Measurements from ENCODE around the gene PLXDC2.

PLXDC2 gene

GRCh38 chr10:19817231-19817933 is 1.1 kb downstream of the PLXDC2 start:
- no peak for DNase-seq

GRCh38 chr10:19818876-19819275 is 2.6 kb downstream of the PLXDC2 start:
- DNase-seq = no peak

GRCh38 chr10:19819419-19820033 is 3.3 kb downstream of the PLXDC2 start:
- DNase-seq = no peak

DNA sequence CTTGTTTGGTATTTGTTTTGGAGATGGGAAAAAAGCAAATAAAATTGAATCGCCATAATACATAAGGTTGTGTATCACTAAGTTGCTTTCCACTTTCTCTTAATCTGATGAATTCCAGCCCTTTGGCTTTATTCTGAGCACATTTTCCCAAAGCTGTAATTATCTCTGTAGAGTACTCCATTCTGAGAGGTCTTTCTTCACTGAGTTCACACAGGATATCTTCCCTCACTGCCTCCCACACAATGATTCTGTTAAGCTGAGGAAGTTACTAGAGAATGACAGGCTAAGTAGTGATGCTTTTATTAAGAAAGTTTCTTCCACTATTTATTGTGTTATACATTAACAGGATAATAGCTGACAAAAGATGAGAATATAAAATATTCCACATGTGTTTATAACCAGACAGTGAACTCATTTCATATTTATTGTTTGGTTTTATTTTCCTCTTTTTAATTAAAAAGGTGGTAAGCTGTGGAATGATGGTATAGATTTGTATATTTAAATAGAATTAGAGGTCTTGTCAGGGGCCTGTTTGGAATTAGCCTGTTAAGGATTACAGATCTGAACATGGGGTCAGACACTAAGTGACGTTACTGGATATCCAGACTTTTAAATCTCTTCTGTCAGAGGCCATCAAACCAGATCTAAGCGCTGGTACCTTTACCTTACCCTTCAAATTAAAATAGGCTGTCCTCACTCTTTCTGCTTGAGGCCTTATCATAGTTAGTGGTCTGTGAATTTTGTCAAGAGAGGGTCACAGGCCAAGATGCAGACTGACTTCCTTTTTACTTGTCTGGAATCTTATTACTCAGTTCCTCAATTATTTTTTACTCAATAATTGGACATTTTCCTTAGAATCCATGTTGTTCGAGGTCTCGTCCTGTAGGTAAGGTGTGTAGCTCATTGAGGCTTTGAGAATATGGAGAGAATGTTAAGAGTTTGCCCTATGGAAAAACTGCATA is 8.4 kb downstream of the PLXDC2 start:
- no peak for DNase-seq

GRCh38 chr10:19825700-19826099 is 9.5 kb downstream of the PLXDC2 start:
- DNase-seq = no peak

DNA sequence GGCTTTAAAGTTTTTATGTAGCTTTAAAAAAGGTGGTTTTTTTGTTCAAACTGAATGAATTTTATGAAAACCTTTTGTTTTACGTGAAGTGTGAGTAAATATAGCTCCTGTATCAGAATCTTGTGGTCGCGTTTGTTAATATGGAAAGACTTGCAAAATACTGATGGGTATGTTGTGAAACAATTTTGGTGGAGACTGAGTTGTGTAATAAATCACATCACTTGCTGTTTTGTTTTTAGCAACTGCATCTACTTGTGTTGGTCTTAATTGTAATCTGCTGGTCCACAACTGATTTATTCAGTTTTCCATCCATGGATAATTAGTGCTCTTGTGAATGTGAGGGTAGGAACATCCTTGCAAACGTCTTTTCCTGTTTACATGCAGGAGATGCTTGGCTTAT is 10.5 kb downstream of the PLXDC2 start:
- no peak for DNase-seq

DNA sequence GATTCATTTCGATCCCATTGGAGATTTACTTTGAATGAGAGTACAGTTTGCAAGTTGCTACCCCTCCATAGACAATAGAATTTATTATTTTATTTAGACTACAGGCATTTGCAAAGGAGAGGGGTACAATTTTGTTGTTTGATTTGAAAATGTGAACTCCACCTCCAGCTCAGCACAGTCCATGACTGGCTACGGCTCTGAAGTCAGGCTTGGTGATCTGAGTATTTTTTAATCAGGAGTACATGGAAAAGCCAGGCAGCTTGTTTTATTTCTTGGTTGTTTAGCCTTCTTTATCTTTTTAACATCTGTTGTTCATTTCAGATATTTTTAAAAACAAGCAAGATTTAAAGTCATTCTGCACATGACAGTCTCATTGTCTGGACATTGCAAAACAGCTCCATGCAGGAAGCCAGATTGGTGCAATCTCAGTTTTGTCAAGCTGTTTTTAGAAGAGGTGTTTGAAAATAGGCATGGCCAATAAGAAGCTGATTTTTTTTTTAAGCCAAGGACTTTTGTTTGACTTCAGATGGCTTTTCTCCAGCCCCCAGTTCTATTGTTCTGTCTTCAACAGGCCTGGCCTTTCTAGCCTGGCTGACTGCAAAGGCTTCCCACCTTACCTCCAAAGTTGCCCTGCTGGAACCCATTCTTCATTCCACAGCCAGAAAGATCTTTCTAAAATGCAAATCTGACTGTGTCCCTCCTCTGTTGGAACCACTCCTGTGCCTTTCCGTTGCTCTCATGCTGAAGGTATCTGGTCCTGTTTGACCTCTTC is 12.2 kb downstream of the PLXDC2 start:
- no peak for DNase-seq

DNA sequence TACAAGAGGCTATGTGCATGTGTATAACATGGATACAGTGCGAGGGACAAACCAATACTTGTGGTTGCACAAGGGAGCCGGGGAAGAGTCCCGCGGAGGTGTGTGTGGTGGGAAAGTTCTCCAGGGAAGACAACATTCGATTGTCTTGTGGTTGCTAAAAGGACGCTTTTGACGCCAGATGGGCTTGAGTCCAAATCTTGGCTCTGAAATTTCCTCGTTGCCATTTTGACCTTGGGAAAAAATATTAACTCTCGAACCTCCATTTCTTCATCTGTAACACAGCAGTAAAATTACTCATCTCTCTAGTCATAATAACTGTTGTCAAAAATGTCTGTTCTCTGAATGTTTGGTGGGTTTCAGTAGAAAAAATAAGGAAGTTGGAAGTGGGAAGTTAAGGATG is 16.5 kb downstream of the PLXDC2 start:
- DNase-seq = no peak

DNA sequence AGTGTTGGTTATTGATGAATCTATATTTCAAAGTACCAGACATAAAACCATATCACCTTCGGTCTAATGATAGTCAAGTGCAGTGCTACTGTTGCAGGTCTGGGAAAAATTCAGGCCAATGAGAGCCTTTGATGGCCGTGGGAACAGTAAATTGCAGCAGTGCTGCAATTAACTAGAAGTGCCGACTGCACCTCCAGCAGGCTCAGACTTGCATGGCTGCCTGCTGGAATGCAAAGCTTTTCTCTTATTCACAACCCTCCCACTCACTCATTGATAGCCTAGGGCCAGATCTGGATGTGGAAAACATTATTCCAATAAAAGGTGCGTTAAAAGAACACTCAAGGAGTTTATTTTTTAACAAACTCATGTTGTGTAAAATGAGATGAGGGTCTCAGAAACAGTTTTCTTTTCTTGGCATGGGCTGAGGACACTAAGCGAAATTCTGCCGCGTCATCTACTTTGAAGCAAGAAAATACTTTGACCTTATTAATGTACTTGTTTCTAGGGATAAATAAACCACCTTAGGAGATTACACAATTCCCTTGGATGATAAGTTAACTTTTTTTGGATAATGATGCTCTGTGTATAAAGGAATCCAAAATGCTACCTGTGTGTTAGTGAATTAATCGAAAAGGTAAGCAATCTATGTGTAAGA is 17.1 kb downstream of the PLXDC2 start:
- DNase-seq = no peak

- DNase-seq = no peak
Measured at GRCh38 chr10:19835952-19836351, 19.7 kb downstream of the PLXDC2 start.

DNA sequence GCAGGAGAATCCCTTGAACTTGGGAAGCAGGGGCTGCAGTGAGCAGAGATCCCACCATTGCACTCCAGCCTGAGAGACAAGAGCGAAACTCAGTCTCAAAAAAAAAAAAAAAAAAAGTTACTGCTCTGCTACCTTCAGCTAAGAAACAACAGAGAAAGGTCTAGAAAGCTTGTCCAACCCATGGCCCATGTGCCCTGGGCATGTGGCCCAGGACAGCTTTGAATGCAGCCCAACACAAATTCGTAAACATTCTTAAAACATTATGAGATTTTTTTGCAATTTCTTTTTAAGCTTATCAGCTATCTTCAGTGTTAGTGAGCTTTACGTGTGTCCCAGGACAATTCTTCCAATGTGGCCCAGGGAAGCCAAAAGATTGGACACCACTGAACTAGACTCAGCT is 22.9 kb downstream of the PLXDC2 start:
- DNase-seq = no peak

DNA sequence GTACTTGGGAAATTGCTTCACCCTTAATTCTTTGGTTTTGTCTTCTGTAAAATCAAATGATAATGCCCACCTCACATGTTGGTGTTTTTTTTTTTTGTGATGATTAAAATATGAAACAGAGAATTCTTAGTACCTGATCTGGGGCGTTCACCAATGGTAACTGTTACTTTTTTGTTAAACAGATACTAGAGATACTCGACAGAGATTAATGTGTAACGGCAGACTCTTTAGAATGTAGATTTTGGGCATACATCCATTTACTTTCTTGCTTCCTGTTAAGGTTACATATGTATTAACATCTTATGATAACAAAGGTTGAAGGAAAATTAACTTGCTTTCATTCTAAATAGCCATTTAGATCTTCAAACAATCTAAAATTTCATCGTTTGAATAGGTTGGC is 23.3 kb downstream of the PLXDC2 start:
- DNase-seq = no peak

- no peak for DNase-seq
Measured at GRCh38 chr10:19840776-19841175, 24.5 kb downstream of the PLXDC2 start.

DNA sequence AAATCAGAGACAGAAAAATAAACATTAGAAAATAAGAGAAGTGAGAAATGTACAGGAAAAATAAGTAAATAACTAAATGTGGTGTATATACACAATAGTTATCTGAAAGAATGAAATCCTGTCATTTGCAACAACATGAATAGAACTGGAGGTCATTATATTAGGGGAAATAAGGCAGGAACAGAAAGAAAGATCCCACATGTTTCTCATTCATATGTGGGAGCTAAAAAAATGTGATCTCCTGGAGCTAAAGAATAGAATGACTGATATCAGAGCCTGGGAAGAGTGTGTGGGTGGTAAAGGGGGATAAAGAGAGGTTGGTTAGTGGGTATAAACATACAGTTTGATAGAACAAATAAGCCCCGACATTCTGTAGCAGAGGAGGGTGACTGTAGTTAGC is 27.3 kb downstream of the PLXDC2 start:
- no peak for DNase-seq

DNA sequence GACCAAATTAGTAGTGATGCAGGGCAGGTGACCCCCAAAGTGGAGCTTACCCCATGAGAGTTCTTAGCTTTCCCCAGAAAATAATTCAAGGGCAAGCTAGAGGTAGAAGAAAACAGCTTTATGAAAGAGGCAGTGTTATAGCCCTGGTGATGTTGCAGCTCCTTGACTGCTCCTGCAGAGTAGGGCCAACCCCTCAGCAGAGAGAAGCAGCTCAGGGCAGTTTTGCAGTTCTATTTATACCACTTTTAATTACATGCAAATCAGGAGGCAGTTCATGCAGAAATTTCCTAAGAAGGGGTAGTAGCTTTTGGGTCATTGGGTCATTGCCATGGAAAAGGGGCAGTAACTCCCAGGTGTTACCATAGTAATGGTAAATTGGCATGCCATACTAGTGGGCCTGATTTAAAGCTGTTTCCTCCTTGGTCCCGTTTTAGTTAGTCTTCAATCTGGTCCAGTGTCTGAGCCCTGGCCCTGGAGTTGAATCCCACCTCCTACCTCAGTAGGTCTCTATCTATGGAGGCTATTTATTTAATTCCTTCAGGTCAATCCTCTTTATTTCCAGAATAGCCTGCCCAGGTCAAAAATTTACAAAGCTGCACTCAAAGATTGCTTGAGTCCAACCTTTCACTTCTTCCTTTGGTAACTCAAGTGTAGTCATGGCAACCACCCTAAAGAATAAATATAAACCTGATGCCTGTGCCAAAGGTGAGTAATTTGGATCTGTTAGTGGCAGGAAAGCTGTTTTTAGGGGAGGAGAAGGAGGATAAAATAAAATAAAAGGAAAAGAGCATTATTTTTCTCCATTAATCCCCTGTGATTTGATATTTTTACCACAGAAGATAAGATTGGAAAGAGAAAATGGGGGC is 29.5 kb downstream of the PLXDC2 start:
- no peak for DNase-seq

DNA sequence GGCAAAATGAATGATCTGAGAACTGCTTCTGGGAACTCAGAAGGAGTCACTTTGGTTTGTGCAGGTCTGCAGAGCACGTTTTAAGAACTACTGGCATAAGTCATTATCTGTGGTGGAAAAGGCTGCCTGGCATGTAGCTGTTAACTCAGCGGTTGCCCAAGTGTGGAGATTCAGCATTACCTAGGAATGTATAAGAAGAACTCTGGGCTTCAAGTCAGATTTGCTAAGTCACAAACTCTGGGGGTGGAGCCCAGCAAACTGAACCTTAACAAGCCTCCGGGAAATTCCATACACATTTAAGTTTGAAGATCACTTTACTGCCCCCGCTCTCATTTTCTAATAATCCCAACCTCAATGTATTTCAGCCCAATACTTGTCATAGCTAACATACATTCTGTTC is 31.1 kb downstream of the PLXDC2 start:
- no peak for DNase-seq

DNA sequence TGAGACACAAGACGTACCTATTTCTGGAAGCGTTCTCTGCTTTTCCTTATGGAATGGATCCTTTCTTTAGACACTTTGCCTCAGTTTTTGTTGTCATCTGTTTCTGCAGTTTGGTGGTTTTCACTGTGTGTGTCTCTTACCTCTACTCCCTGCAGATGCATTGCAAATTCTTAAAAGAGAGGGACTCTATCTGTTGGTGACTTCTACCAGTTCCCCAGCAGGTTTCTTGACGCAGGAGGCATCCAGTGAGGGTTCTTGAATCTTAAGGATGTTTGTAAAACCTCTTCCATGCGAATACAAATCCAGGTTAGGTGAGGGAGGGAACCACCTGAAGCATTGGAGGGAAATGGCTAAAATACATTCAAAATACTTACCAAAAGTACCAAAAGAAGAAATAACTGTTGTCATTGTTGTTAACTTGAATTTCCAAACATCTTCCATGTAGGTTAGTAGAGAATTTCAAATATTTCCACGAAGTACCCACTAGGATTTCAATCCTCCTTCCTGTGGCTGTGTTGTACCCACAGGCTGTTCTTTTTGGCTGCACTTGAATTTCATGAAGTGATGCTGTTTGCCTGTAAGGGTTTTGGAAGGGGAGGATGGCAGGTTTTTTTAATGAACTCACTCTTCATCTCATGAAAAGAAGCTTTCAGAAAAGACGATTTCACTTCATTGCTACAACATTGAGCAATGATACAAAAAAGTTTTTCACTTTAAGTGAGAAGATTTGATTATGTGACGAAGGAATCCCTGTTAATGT is 32.2 kb downstream of the PLXDC2 start:
- DNase-seq = no peak

- no peak for DNase-seq
Measured at GRCh38 chr10:19853831-19854230, 37.6 kb downstream of the PLXDC2 start.

DNA sequence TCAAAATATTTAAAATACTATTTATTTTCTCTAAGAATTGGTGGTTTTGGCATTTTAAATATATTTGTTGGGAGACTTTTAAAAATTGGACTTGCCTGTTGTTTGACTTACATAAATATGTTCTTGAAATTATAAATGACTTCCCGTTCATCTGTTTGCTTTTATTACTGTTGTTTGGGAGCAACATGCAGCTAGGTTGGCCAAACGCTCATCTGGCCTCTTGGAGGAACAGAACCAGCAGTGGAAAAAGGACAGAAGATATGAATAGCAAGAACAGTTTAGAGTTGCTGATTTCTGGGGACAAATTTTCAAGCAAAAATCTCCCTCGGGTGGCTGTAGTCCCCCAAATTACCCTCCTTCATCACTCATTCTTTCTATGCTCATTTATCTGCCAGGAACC is 41.6 kb downstream of the PLXDC2 start:
- DNase-seq = no peak

- no peak for DNase-seq
Measured at GRCh38 chr10:19860107-19860506, 43.9 kb downstream of the PLXDC2 start.
